Type B pancreatic cell (in vitro differentiated cells): Measurements from ENCODE around the gene DZIP3. TPM values are rescaled to one million over a fixed set of nuclear protein-coding genes. Genes with fewer than 3 reads are reported as not detected.
A peak's percentile ranks its signal among the peaks of the same experiment; 100 is the strongest.

Source experiments
- DNase-seq: peaks from one replicate; pipeline ENCODE4 v3.0.0; 2021; ENCODE audit warnings: mixed read lengths; ENCODE audit not compliant: unreplicated experiment; ENCODE audit errors: extremely low spot score
- H3K27ac Mint-ChIP-seq: 2 replicates; pipeline ENCODE4 v1.8.0; 2021; ENCODE audit warnings: mild to moderate bottlenecking, mixed read lengths
- H3K27me3 Mint-ChIP-seq: 2 replicates; pipeline ENCODE4 v1.8.0; 2021; ENCODE audit warnings: mixed read lengths
- H3K36me3 Mint-ChIP-seq: 2 replicates; pipeline ENCODE4 v1.8.0; 2021; ENCODE audit warnings: mixed read lengths
- H3K4me1 Mint-ChIP-seq: one replicate; pipeline ENCODE4 v1.8.0; 2021; ENCODE audit warnings: mixed read lengths; ENCODE audit not compliant: unreplicated experiment
- H3K4me3 Mint-ChIP-seq: 2 replicates; pipeline ENCODE4 v1.8.0; 2021; ENCODE audit warnings: mild to moderate bottlenecking, mixed read lengths
- H3K9me3 Mint-ChIP-seq: 2 replicates; pipeline ENCODE4 v1.8.0; 2021; ENCODE audit warnings: mixed read lengths
- CTCF ChIP-seq: fragments of 200-600 bp; sonication (generic); conservative IDR thresholded peaks from 2 replicates; pipeline ENCODE4 v1.5.0; 2021; ENCODE audit warnings: antibody characterized with exemption, mild to moderate bottlenecking
- total RNA-seq: library from RNA; stranded (reverse); gene quantifications from 2 replicates; pipeline ENCODE4 v1.2.1, GENCODE V29; 2021; ENCODE audit warnings: low replicate concordance

DZIP3 gene
- total RNA-seq, 1 donor from 2014 or later, result 22.9 TPM

DNA sequence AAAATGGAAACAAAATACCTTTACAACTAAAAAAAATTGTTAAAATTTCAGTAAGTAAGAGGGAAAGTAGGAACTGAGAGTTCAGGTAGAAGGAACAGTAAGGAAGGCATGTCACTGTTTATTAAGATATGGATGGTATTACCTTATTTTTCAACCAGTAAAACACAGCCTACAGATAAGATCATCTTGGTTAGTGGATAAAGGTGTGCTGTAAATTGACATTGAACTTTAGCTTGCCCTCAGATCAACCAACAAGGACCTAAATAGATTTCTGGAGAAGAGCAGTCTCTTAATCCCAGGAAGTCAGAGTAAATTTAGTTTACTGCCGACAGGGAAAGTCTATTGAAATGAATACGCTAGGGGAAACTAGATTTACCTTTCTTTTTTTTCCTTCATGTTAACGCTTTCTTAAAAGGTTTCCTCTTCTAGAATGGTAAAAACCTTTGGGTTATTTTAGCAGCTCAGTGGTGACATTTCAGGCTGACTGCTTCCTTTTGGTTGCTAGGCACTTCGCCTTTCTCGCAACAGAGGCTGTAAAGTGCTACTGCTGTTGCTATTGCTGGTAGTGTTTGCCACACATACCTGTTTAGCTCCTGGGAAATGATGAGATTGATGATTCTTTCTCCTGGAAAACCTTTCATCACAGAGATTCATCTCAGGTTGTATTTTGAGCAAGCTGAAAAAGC, 12.9 kb downstream of the DZIP3 start:
- H3K27ac Mint-ChIP-seq, result peak overlapping the region; percentile 58
- peaks cover 16% of the 10 kb centered on the region for H3K4me1 Mint-ChIP-seq
- no peaks in the 10 kb centered on the region for H3K27me3 Mint-ChIP-seq
- no peak overlapping the region for H3K4me3 Mint-ChIP-seq
- no peaks in the 10 kb centered on the region for H3K9me3 Mint-ChIP-seq
- no peak for TF ChIP-seq CTCF
- no peak for DNase-seq
- no peaks in the 10 kb centered on the region for H3K36me3 Mint-ChIP-seq

GRCh38 chr3:108602935-108603294, 13.4 kb downstream of the DZIP3 start:
- Mint-ChIP-seq H3K9me3 (no peaks in the 10 kb centered on the region), H3K27me3 (no peaks in the 10 kb centered on the region), H3K4me1 (peaks cover 16% of the 10 kb centered on the region), H3K4me3 (no peak overlapping the region), H3K27ac (peak overlapping the region; percentile 58), H3K36me3 (no peaks in the 10 kb centered on the region)
- no peak for TF ChIP-seq CTCF
- DNase-seq, result no peak

- TF ChIP-seq CTCF, result no peak
- no peaks in the 10 kb centered on the region for H3K9me3 Mint-ChIP-seq
- no peak overlapping the region for H3K4me3 Mint-ChIP-seq
- no peak overlapping the region for H3K27ac Mint-ChIP-seq
- no peaks in the 10 kb centered on the region for H3K27me3 Mint-ChIP-seq
- DNase-seq, result no peak
- peaks cover 16% of the 10 kb centered on the region for H3K4me1 Mint-ChIP-seq
- peaks cover 2% of the 10 kb centered on the region for H3K36me3 Mint-ChIP-seq
These were observed 14.2 kb downstream of the DZIP3 start for GRCh38 chr3:108603691-108604090.

GRCh38 chr3:108605028-108605427, 15.5 kb downstream of the DZIP3 start:
- Mint-ChIP-seq H3K9me3 (no peaks in the 10 kb centered on the region), H3K27me3 (no peaks in the 10 kb centered on the region), H3K4me3 (no peak overlapping the region), H3K4me1 (peaks cover 16% of the 10 kb centered on the region), H3K27ac (no peak overlapping the region), H3K36me3 (peaks cover 7% of the 10 kb centered on the region)
- DNase-seq, result no peak
- no peak for TF ChIP-seq CTCF

DNA sequence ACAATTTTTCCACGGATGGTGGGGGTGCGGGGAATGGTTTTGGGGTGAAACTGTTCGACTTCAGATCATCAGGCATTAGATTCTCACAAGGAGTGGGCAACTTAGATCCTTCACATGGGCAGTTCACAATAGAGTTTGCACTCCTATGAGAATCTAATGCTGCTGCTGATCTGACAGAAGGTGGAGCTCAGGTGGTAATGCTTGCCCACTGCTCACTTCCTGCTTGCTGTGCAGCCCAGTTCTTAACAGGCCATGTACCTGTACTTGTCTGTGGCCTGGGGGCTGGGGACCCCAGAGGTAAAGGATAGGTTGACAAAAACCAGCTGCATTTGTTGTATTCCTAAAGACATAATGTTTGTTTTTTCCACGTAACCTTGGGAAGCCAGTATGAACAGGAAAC, 16.0 kb downstream of the DZIP3 start:
- no peak for TF ChIP-seq CTCF
- no peak for DNase-seq
- H3K4me1 Mint-ChIP-seq, result peaks cover 16% of the 10 kb centered on the region

More for the DNA sequence above, 16.0 kb downstream of the DZIP3 start:
- H3K27me3 Mint-ChIP-seq, result no peaks in the 10 kb centered on the region
- H3K9me3 Mint-ChIP-seq, result no peaks in the 10 kb centered on the region
- peaks cover 10% of the 10 kb centered on the region for H3K36me3 Mint-ChIP-seq
- no peak overlapping the region for H3K4me3 Mint-ChIP-seq
- no peak overlapping the region for H3K27ac Mint-ChIP-seq
